HepG2 (cell line): ENCODE measurements around the gene IL6R. TPM values are rescaled to one million over a fixed set of nuclear protein-coding genes. Genes with fewer than 3 reads are reported as not detected.

Source experiments
- ATAC-seq: fragments of 200-7000 bp; cut with Tn5 transposase; 3 replicates; pipeline ENCODE4 v1.9.1; 2020; ENCODE audit warnings: mild to moderate bottlenecking, moderate library complexity
- BruUV-seq: library from RNA; stranded (reverse); fragments of 400-500 nt; replicated peaks from 2 replicates; lab custom pipeline; 2021; lab: Mats Ljungman, UMichigan
- CTCF ChIA-PET: fragments of 300-600 bp; formaldehyde crosslinking; extraction: SDS; loops from one replicate; lab custom pipeline; 2021; ENCODE audit warnings: low total read pairs, inconsistent platforms, low intra/inter-chr PET ratio; lab: Yijun Ruan, JAX
- POLR2A ChIA-PET: fragments of 350-600 bp; sonication (Branson Sonifier 250); formaldehyde crosslinking; loops from one replicate; lab custom pipeline; 2020; ENCODE audit warnings: antibody characterized with exemption, inconsistent platforms; lab: Yijun Ruan, JAX
- DNase-seq: peaks from one replicate; pipeline ENCODE4 v3.0.0-alpha.2; 2015; ENCODE audit warnings: low spot score
- FAIRE-seq: peaks from 3 replicates; lab custom pipeline; 2011; peaks lifted over from hg19 to GRCh38; lab: Jason Lieb, UNC
- H2AFZ ChIP-seq: one replicate; pipeline ENCODE4 v1.6.1; 2011; ENCODE audit warnings: low read length, inconsistent platforms
- H3K27ac ChIP-seq: fragments of 300-600 bp; 3 replicates; pipeline ENCODE4 v1.8.0; 2011; ENCODE audit warnings: mixed run types, mild to moderate bottlenecking, mixed read lengths, low read length, inconsistent platforms; ENCODE audit not compliant: insufficient read depth; ENCODE audit errors: extremely low read length
- H3K27me3 ChIP-seq, 2 experiments: fragments of 200-600 bp in 1 of 2; 2 replicates in 1 of 2; 3 replicates in 1 of 2; pipeline versions ENCODE4 v1.6.0 to v1.8.0; 2011; ENCODE audit warnings: low read length in 2 of 2, mild to moderate bottlenecking in 2 of 2, moderate library complexity in 2 of 2, inconsistent platforms in 1 of 2; ENCODE audit not compliant: insufficient read depth in 2 of 2, control insufficient read depth in 1 of 2
- H3K36me3 ChIP-seq, 2 experiments: fragments of 200-600 bp in 1 of 2; replicated peaks in 1 of 2; 2 replicates in 1 of 2; 3 replicates in 1 of 2; pipeline versions ENCODE4 v1.5.1 to v1.8.0; 2011; ENCODE audit warnings: low read length in 2 of 2, inconsistent platforms in 1 of 2; ENCODE audit not compliant: insufficient read depth in 2 of 2, control insufficient read depth in 1 of 2
- H3K4me1 ChIP-seq: 2 replicates; pipeline ENCODE4 v1.5.1; 2012; ENCODE audit warnings: low read length, inconsistent platforms; ENCODE audit not compliant: insufficient read depth
- H3K4me2 ChIP-seq: 2 replicates; pipeline ENCODE4 v1.6.0; 2011; ENCODE audit warnings: low read depth, low read length, inconsistent platforms
- H3K4me3 ChIP-seq, 3 experiments: fragments of 200-600 bp in 1 of 3; sonication (generic), shearing (Covaris generic) in 1 of 3; replicated peaks in 1 of 3; 2 replicates each; pipeline ENCODE4 v1.5.1; 2011 to 2016; ENCODE audit warnings: low read length in 3 of 3, inconsistent platforms in 2 of 3, low read depth in 2 of 3, mild to moderate bottlenecking in 2 of 3, control low read depth in 1 of 3, mixed read lengths in 1 of 3; ENCODE audit not compliant: insufficient read depth in 1 of 3
- H3K79me2 ChIP-seq: one replicate; pipeline ENCODE4 v1.6.1; 2011; ENCODE audit warnings: low read length, inconsistent platforms; ENCODE audit not compliant: insufficient read depth
- H3K9ac ChIP-seq: 2 replicates; pipeline ENCODE4 v1.6.0; 2011; ENCODE audit warnings: mild to moderate bottlenecking, low read depth, low read length, inconsistent platforms; ENCODE audit not compliant: insufficient read depth
- H3K9me3 ChIP-seq: 2 replicates; pipeline ENCODE4 v1.5.1; 2012; ENCODE audit warnings: mild to moderate bottlenecking, low read length
- H4K20me1 ChIP-seq: 2 replicates; pipeline ENCODE4 v1.6.0; 2011; ENCODE audit warnings: inconsistent platforms, mild to moderate bottlenecking, low read length, moderate library complexity; ENCODE audit not compliant: insufficient read depth
- HNRNPUL1 ChIP-seq: fragments of 200-400 bp; formaldehyde crosslinking; IDR thresholded peaks from 2 replicates; pipeline ENCODE4 v1.6.1; 2017; ENCODE audit warnings: low read depth, mild to moderate bottlenecking, low read length, moderate library complexity
- ZFP37 ChIP-seq: sonication (generic); formaldehyde crosslinking; IDR thresholded peaks from 2 replicates; pipeline ENCODE4 v1.4.0; 2020; ENCODE audit warnings: missing genetic modification reagents, borderline replicate concordance
- ZNF138 ChIP-seq: sonication (generic); formaldehyde crosslinking; IDR thresholded peaks from 2 replicates; pipeline ENCODE4 v1.5.0; 2020; ENCODE audit warnings: mild to moderate bottlenecking, low read depth, missing genetic modification reagents
- ZNF326 ChIP-seq: sonication (generic); formaldehyde crosslinking; IDR thresholded peaks from 2 replicates; pipeline ENCODE4 v1.4.0; 2020; ENCODE audit warnings: missing genetic modification reagents, borderline replicate concordance
- ZNF746 ChIP-seq: sonication (generic); formaldehyde crosslinking; IDR thresholded peaks from 2 replicates; pipeline ENCODE4 v1.8.0; 2022; ENCODE audit warnings: mild to moderate bottlenecking, missing genetic modification reagents
- WGBS: methylation state at CpG from one replicate; pipeline ENCODE4 v1.1.6; 2017; ENCODE audit warnings: low lambda C conversion rate; 5-methylcytosine and 5-hydroxymethylcytosine counted together
- in situ Hi-C: cut with HindIII; loops from 2 replicates; pipeline ENCODE4 v1.10.0; 2017; ENCODE audit warnings: low pct_unique_long_range_greater_than_20kb; ENCODE audit not compliant: extremely low pct_ligation_motif_present
- intact Hi-C: fragments of 100-400 bp; cut with micrococcal nuclease; formaldehyde crosslinking; loops from one replicate; pipeline ENCODE4 v1.10.0; 2022; ENCODE audit not compliant: unreplicated experiment
- polyA plus RNA-seq, 8 experiments: library from polyadenylated mRNA; depleted of rRNA in 3 of 8; stranded (reverse) in 7 of 8; unstranded in 1 of 8; fragments of >200 nt; fragmentation: Illumina TruSeq in 4 of 8; extraction: Trizol in 4 of 8; gene quantifications; 2 replicates each; pipeline versions ENCODE4 v1.2.1 to v1.2.3, GENCODE V29; 2011 to 2016; ENCODE audit warnings: low read depth in 4 of 8, missing spikeins in 1 of 8, mixed read lengths in 1 of 8; ENCODE audit not compliant: insufficient read depth in 1 of 8
- total RNA-seq, 5 experiments: library from RNA; depleted of rRNA; stranded (reverse); fragments of >200 nt; fragmentation: Illumina TruSeq; extraction: Trizol; gene quantifications; 2 replicates each; pipeline ENCODE4 v1.2.3, GENCODE V29; 2016; ENCODE audit warnings: low read depth in 1 of 5
- TF ChIP-seq, protein P1 (sequence below): IDR thresholded peaks from 2 replicates; pipeline ENCODE4 v1.6.1; 2016; ENCODE audit warnings: low read depth, borderline replicate concordance
- TF ChIP-seq, protein P2 (sequence below): sonication (generic); formaldehyde crosslinking; IDR thresholded peaks from 2 replicates; pipeline ENCODE4 v1.9.0; 2021; ENCODE audit warnings: missing genetic modification reagents, mild to moderate bottlenecking, borderline replicate concordance

IL6R gene
- total and polyA plus RNA-seq, 2 of the 13 experiments (the other 11 are each of a cell fraction or from before 2014, with no cell fraction given) = 5.0 to 24.5 TPM

DNA sequence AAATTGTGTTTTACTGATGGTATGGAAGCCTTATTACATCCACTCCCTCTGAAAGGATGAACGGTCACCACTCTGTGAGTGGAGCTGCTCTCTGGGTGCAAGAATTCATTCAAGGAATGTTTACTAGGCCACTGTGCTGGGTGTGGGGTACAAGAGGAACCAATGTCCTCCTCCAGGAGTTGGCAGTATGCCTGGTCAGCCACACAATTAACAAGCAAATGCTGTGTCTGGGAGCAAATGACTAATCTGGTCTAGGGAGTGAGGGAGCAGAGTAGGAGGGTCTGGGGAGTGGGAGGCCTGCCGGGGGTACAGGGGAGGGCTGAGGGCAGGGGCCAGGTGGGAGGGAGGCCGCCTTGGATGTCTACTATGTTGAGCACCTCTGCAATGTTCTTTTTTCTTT lies 69.7 kb downstream of the IL6R start (continued):
- TF ChIP-seq ZNF138 (CRISPR knock-in tag) = no peak
- no peak for TF ChIP-seq HNRNPUL1
- TF ChIP-seq ZFP37 (CRISPR knock-in tag) = no peak
- TF ChIP-seq ZNF326 (CRISPR knock-in tag) = no peak
- TF ChIP-seq ZNF746 (CRISPR knock-in tag) = no peak
- TF ChIP-seq, protein P1, sequence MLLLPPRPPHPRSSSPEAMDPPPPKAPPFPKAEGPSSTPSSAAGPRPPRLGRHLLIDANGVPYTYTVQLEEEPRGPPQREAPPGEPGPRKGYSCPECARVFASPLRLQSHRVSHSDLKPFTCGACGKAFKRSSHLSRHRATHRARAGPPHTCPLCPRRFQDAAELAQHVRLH = no peak

DNA sequence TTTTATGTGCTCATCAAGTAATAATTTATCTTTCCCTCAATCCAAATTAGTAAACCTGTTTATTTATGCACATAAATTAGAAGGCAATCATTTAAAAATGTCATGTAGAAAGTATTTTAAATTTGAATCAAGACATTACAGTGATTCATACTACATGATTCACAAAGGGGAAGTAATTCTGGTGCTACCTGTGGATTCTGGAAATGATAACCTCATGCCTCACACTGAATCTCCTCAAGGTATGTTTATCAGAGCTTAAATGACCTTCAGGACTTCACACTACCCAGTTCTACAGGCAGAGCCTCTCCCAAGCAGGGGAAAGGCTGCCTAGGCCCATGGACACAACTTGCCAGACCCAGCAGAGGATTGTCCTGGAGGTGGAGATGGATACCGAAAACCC lies 71.6 kb downstream of the IL6R start:
- no peaks in the 10 kb centered on the region for H3K9me3 ChIP-seq
- no peak for DNase-seq
- no peak overlapping the region for H3K4me2 ChIP-seq
- no TSS peak for BruUV-seq
- TF ChIP-seq, protein P2, sequence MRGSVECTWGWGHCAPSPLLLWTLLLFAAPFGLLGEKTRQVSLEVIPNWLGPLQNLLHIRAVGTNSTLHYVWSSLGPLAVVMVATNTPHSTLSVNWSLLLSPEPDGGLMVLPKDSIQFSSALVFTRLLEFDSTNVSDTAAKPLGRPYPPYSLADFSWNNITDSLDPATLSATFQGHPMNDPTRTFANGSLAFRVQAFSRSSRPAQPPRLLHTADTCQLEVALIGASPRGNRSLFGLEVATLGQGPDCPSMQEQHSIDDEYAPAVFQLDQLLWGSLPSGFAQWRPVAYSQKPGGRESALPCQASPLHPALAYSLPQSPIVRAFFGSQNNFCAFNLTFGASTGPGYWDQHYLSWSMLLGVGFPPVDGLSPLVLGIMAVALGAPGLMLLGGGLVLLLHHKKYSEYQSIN (CRISPR knock-in tag) = no peak
- CTCF ChIA-PET = no interaction called here
- no peaks in the 10 kb centered on the region for H3K36me3 ChIP-seq
- no peaks in the 10 kb centered on the region for H3K27me3 ChIP-seq
- ATAC-seq = no peak
- H3K4me1 ChIP-seq = peaks cover 29% of the 10 kb centered on the region
- WGBS = 100% methylated on average over 1 of the region's 1 CpG
- H3K79me2 ChIP-seq = no peaks in the 10 kb centered on the region
- POLR2A ChIA-PET = no interaction called here
- no peak overlapping the region for H3K27ac ChIP-seq
- no peak overlapping the region for H2AFZ ChIP-seq
- H4K20me1 ChIP-seq = no peaks in the 10 kb centered on the region
- FAIRE-seq = no peak
- intact Hi-C loops (no loop called here), in situ Hi-C loops (no loop called here)
- H3K9ac ChIP-seq = no peak overlapping the region
- no peak overlapping the region for H3K4me3 ChIP-seq
